HCT116 (cell line): ENCODE measurements around the gene PSMD10. TPM values are rescaled to one million over a fixed set of nuclear protein-coding genes. Genes with fewer than 3 reads are reported as not detected.

Experiments
- ATAC-seq: fragments of 200-7000 bp; cut with Tn5 transposase; 2 replicates; pipeline ENCODE4 v1.9.1; 2020; ENCODE audit warnings: mild to moderate bottlenecking, moderate library complexity
- BruUV-seq: library from RNA; stranded (reverse); fragments of 400-500 nt; replicated peaks from 2 replicates; lab custom pipeline; 2021; lab: Mats Ljungman, UMichigan
- CTCF ChIA-PET: fragments of 300-600 bp; sonication (Branson Sonifier 250); formaldehyde crosslinking; loops from one replicate; lab custom pipeline; 2021; ENCODE audit warnings: antibody characterized with exemption; lab: Charles Lee
- POLR2A ChIA-PET: fragments of 300-600, 350-600 bp; sonication (Branson Sonifier 250); formaldehyde crosslinking; loops from one replicate; lab custom pipeline; 2021; ENCODE audit warnings: antibody characterized with exemption; lab: Charles Lee
- RAD21 ChIA-PET, 2 experiments: fragments of 300-600 bp; sonication (Branson Sonifier 250); formaldehyde crosslinking; loops; one replicate each; lab custom pipeline; 2023; ENCODE audit warnings: low total read pairs in 2 of 2; ENCODE audit not compliant: uncharacterized antibody in 2 of 2, unreplicated experiment in 2 of 2, low non-redundant PET in 1 of 2; lab: Charles Lee
- DNase-seq: peaks from one replicate; pipeline ENCODE4 v3.0.0-alpha.2; 2010; ENCODE audit warnings: low read depth, low spot score
- H2AFZ ChIP-seq: fragments of 200-600 bp; shearing (Covaris generic), sonication (generic); 2 replicates; pipeline ENCODE4 v1.6.1; 2017; ENCODE audit warnings: low read depth, mixed run types, mixed read lengths, antibody characterized with exemption, low read length; ENCODE audit not compliant: poor library complexity, severe bottlenecking
- H3K27ac ChIP-seq: 2 replicates; pipeline ENCODE4 v1.5.1; 2012; ENCODE audit warnings: low read depth, low read length
- H3K27me3 ChIP-seq: fragments of 200-600 bp; sonication (generic); 2 replicates; pipeline ENCODE4 v1.6.1; 2016; ENCODE audit warnings: mixed run types, low read length, mixed read lengths; ENCODE audit not compliant: insufficient read depth
- H3K36me3 ChIP-seq, 2 experiments: fragments of 200-500 bp in 1 of 2; fragments of 200-600 bp in 1 of 2; sonication (Bioruptor generic) in 1 of 2; sonication (generic) in 1 of 2; 2 replicates each; pipeline versions ENCODE4 v1.5.1 to v1.6.1; 2014 to 2016; ENCODE audit warnings: low read length in 2 of 2, inconsistent platforms in 1 of 2, mixed read lengths in 1 of 2, mixed run types in 1 of 2; ENCODE audit not compliant: insufficient read depth in 2 of 2, control insufficient read depth in 1 of 2
- H3K4me1 ChIP-seq, 2 experiments: fragments of 200-600 bp in 1 of 2; sonication (generic) in 1 of 2; 2 replicates each; pipeline versions ENCODE4 v1.5.1 to v1.6.1; 2012 to 2017; ENCODE audit warnings: low read length in 2 of 2, inconsistent platforms in 1 of 2, mild to moderate bottlenecking in 1 of 2, mixed read lengths in 1 of 2, mixed run types in 1 of 2, moderate library complexity in 1 of 2; ENCODE audit not compliant: insufficient read depth in 2 of 2, control insufficient read depth in 1 of 2
- H3K4me2 ChIP-seq: fragments of 200-600 bp; sonication (generic); 2 replicates; pipeline ENCODE4 v1.6.1; 2017; ENCODE audit warnings: mixed run types, low read length, mixed read lengths
- H3K4me3 ChIP-seq, 2 experiments: fragments of 200-600 bp in 1 of 2; sonication (generic) in 1 of 2; replicated peaks in 1 of 2; 2 replicates each; pipeline ENCODE4 v1.5.1; 2011 to 2016; ENCODE audit warnings: low read length in 2 of 2, control low read depth in 1 of 2, low read depth in 1 of 2, mild to moderate bottlenecking in 1 of 2, mixed read lengths in 1 of 2, mixed run types in 1 of 2
- H3K79me2 ChIP-seq: fragments of 200-600 bp; sonication (generic); 2 replicates; pipeline ENCODE4 v1.6.1; 2017; ENCODE audit warnings: mild to moderate bottlenecking, mixed run types, low read length, moderate library complexity, mixed read lengths; ENCODE audit not compliant: insufficient read depth
- H3K9ac ChIP-seq: fragments of 200-600 bp; sonication (generic); 2 replicates; pipeline ENCODE4 v1.6.1; 2016; ENCODE audit warnings: low read length, mixed read lengths
- H3K9me2 ChIP-seq: fragments of 200-600 bp; sonication (generic), shearing (Covaris generic); 2 replicates; pipeline ENCODE4 v1.6.1; 2017; ENCODE audit warnings: mixed run types, mild to moderate bottlenecking, moderate library complexity; ENCODE audit not compliant: insufficient read depth
- H3K9me3 ChIP-seq, 2 experiments: fragments of 200-500 bp in 1 of 2; fragments of 200-600 bp in 1 of 2; sonication (Bioruptor generic) in 1 of 2; sonication (generic) in 1 of 2; 2 replicates each; pipeline ENCODE4 v1.6.1; 2014 to 2017; ENCODE audit warnings: low read length in 2 of 2, mixed read lengths in 2 of 2, inconsistent platforms in 1 of 2, low read depth in 1 of 2, mild to moderate bottlenecking in 1 of 2, mixed run types in 1 of 2, moderate library complexity in 1 of 2; ENCODE audit not compliant: control insufficient read depth in 1 of 2, insufficient read depth in 1 of 2
- H4K20me1 ChIP-seq: fragments of 200-600 bp; sonication (generic), shearing (Covaris generic); 2 replicates; pipeline ENCODE4 v1.6.1; 2017; ENCODE audit warnings: mixed run types, mild to moderate bottlenecking, moderate library complexity; ENCODE audit not compliant: insufficient read depth
- EGR1 ChIP-seq: IDR thresholded peaks from 2 replicates; pipeline ENCODE4 v1.6.1; 2012; ENCODE audit warnings: low read depth
- ELF1 ChIP-seq: IDR thresholded peaks from 2 replicates; pipeline ENCODE4 v1.6.1; 2012; ENCODE audit warnings: low read depth, borderline replicate concordance
- EZH2phosphoT487 ChIP-seq: fragments of 200-600 bp; IDR thresholded peaks from 2 replicates; pipeline ENCODE4 v1.6.1; 2018; ENCODE audit warnings: antibody characterized with exemption, borderline replicate concordance
- JUND ChIP-seq: IDR thresholded peaks from 2 replicates; pipeline ENCODE4 v1.6.1; 2012
- POLR2A ChIP-seq: IDR thresholded peaks from 2 replicates; pipeline ENCODE4 v1.7.0; 2011; ENCODE audit warnings: borderline replicate concordance; ENCODE audit not compliant: insufficient read depth, insufficient read length; ENCODE audit errors: extremely low read depth
- POLR2AphosphoS5 ChIP-seq: IDR thresholded peaks from 2 replicates; pipeline ENCODE4 v1.6.1; 2011; ENCODE audit warnings: mild to moderate bottlenecking, low read depth, low read length, moderate library complexity
- SP1 ChIP-seq: IDR thresholded peaks from 2 replicates; pipeline ENCODE4 v1.6.1; 2012; ENCODE audit warnings: low read depth
- SRF ChIP-seq: IDR thresholded peaks from 2 replicates; pipeline ENCODE4 v1.6.1; 2012; ENCODE audit warnings: low read depth
- intact Hi-C: fragments of 100-400 bp; cut with micrococcal nuclease; formaldehyde crosslinking; loops from 2 replicates; pipeline ENCODE4 v1.10.0; 2022
- total RNA-seq: library from RNA; stranded (reverse); gene quantifications from one replicate; pipeline ENCODE4 v1.2.1, GENCODE V29; 2021; ENCODE audit not compliant: unreplicated experiment
- TF ChIP-seq, protein P1 (sequence below), 3 experiments: fragments of 200-600 bp in 1 of 3; sonication (generic) in 1 of 3; IDR thresholded peaks in 2 of 3; conservative IDR thresholded peaks in 1 of 3; 2 replicates each; pipeline ENCODE4 v1.5.1; 2012 to 2017; ENCODE audit warnings: low read depth in 2 of 3, low read length in 2 of 3, antibody characterized with exemption in 1 of 3, borderline replicate concordance in 1 of 3, control low read depth in 1 of 3, mild to moderate bottlenecking in 1 of 3, mixed read lengths in 1 of 3, mixed run types in 1 of 3, moderate library complexity in 1 of 3; ENCODE audit not compliant: insufficient read depth in 1 of 3
- TF ChIP-seq, protein P2 (sequence below): IDR thresholded peaks from 2 replicates; pipeline ENCODE4 v1.6.1; 2012; ENCODE audit warnings: low read depth
- TF ChIP-seq, protein P3 (sequence below): IDR thresholded peaks from 2 replicates; pipeline ENCODE4 v1.6.1; 2012

The PSMD10 gene
- total RNA-seq, 1 experiment from 2014 or later = 55.5 TPM

DNA sequence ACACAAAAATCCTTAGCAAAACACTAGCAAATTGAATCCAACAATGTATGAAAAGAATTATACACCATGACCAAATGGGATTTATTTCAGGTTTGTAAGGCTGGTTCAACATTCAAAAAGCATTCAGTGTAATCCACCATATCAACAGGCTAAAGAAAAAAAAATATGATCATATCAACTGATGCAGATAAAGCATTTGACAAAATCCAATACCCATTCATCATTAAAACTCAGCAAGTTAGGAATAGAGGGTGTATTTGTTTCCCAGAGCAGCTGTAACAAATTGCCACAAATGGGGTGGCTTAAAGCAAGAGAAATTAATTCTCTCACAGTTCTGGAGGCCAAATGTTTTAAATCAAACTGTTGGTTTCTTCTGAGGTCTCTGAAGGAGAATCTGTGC is 35.8 kb downstream of the PSMD10 start:
- Histone ChIP-seq H3K79me2 (no peaks in the 10 kb centered on the region), H3K4me2 (no peak overlapping the region), H3K27ac (no peak overlapping the region), H2AFZ (no peak overlapping the region), H3K4me3 (no peak overlapping the region), H3K4me1 (no peaks in the 10 kb centered on the region), H3K36me3 (no peaks in the 10 kb centered on the region), H3K9me2 (no peaks in the 10 kb centered on the region), H3K27me3 (no peaks in the 10 kb centered on the region), H3K9me3 (no peaks in the 10 kb centered on the region)
- ChIA-PET POLR2A (no interaction called here), RAD21 (no interaction called here), CTCF (no interaction called here)
- intact Hi-C loops = no loop called here
- ATAC-seq (no peak), DNase-seq (no peak)
- BruUV-seq = no TSS peak
- no peak for TF ChIP-seq EZH2phosphoT487
- TF ChIP-seq, protein P1, sequence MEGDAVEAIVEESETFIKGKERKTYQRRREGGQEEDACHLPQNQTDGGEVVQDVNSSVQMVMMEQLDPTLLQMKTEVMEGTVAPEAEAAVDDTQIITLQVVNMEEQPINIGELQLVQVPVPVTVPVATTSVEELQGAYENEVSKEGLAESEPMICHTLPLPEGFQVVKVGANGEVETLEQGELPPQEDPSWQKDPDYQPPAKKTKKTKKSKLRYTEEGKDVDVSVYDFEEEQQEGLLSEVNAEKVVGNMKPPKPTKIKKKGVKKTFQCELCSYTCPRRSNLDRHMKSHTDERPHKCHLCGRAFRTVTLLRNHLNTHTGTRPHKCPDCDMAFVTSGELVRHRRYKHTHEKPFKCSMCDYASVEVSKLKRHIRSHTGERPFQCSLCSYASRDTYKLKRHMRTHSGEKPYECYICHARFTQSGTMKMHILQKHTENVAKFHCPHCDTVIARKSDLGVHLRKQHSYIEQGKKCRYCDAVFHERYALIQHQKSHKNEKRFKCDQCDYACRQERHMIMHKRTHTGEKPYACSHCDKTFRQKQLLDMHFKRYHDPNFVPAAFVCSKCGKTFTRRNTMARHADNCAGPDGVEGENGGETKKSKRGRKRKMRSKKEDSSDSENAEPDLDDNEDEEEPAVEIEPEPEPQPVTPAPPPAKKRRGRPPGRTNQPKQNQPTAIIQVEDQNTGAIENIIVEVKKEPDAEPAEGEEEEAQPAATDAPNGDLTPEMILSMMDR (IDR thresholded peaks at IDR 0.05 in 2 of 3, conservative IDR thresholded peaks at IDR 0.05 in 1 of 3; ENCODE audit: borderline replicate concordance in 1 of 3, insufficient read depth in 1 of 3, low read depth in 2 of 3, low read length in 2 of 3) = no peak
- TF ChIP-seq, all 23 proteins: peak for 0
- H4K20me1 ChIP-seq = no peaks in the 10 kb centered on the region
- no peak overlapping the region for H3K9ac ChIP-seq

DNA sequence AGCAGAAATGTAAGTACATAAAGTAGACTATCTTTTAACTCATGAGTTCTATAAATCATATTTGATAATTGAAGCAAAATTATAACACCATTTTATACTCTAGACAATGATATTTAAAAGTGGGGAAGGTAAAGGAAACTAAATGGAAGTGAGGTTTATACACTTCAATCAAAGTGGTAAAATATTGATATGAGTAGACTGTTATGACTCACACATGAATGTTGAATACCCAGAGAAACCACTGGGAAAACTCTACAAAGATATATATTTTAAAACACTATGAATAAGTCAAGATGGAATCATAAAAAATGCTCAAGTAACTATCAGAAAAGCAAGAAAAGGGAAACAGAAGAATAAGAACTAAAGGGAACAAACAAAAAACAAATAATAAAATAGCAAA is 38.1 kb downstream of the PSMD10 start:
- H3K79me2 ChIP-seq = no peaks in the 10 kb centered on the region
- H3K9ac ChIP-seq = no peak overlapping the region

More for the DNA sequence above, 38.1 kb downstream of the PSMD10 start:
- Histone ChIP-seq H3K9me2 (no peaks in the 10 kb centered on the region), H3K36me3 (no peaks in the 10 kb centered on the region), H2AFZ (no peak overlapping the region), H3K4me3 (no peak overlapping the region), H3K27me3 (no peaks in the 10 kb centered on the region), H3K27ac (no peak overlapping the region), H4K20me1 (no peaks in the 10 kb centered on the region), H3K4me1 (no peaks in the 10 kb centered on the region), H3K9me3 (no peaks in the 10 kb centered on the region), H3K4me2 (no peak overlapping the region)
- ChIA-PET RAD21 (no interaction called here), POLR2A (no interaction called here), CTCF (no interaction called here)
- ATAC-seq (no peak), DNase-seq (no peak)
- intact Hi-C loops = no loop called here
- TF ChIP-seq, protein P2, sequence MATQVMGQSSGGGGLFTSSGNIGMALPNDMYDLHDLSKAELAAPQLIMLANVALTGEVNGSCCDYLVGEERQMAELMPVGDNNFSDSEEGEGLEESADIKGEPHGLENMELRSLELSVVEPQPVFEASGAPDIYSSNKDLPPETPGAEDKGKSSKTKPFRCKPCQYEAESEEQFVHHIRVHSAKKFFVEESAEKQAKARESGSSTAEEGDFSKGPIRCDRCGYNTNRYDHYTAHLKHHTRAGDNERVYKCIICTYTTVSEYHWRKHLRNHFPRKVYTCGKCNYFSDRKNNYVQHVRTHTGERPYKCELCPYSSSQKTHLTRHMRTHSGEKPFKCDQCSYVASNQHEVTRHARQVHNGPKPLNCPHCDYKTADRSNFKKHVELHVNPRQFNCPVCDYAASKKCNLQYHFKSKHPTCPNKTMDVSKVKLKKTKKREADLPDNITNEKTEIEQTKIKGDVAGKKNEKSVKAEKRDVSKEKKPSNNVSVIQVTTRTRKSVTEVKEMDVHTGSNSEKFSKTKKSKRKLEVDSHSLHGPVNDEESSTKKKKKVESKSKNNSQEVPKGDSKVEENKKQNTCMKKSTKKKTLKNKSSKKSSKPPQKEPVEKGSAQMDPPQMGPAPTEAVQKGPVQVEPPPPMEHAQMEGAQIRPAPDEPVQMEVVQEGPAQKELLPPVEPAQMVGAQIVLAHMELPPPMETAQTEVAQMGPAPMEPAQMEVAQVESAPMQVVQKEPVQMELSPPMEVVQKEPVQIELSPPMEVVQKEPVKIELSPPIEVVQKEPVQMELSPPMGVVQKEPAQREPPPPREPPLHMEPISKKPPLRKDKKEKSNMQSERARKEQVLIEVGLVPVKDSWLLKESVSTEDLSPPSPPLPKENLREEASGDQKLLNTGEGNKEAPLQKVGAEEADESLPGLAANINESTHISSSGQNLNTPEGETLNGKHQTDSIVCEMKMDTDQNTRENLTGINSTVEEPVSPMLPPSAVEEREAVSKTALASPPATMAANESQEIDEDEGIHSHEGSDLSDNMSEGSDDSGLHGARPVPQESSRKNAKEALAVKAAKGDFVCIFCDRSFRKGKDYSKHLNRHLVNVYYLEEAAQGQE = no peak
- TF ChIP-seq EGR1 (no peak), SP1 (no peak), POLR2A (no peak), POLR2AphosphoS5 (no peak), SRF (no peak), ELF1 (no peak), JUND (no peak)
- TF ChIP-seq, protein P3, sequence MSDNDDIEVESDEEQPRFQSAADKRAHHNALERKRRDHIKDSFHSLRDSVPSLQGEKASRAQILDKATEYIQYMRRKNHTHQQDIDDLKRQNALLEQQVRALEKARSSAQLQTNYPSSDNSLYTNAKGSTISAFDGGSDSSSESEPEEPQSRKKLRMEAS = no peak
- TF ChIP-seq, protein P1 (IDR thresholded peaks at IDR 0.05 in 2 of 3, conservative IDR thresholded peaks at IDR 0.05 in 1 of 3; ENCODE audit: borderline replicate concordance in 1 of 3, insufficient read depth in 1 of 3, low read depth in 2 of 3, low read length in 2 of 3) = no peak
- BruUV-seq = no TSS peak
